ENCODE data around the gene TMEM178A. TPM values are rescaled to one million over a fixed set of nuclear protein-coding genes. Genes with fewer than 3 reads are reported as not detected.

TMEM178A gene
- polyA plus RNA-seq, 1 donor from 2014 or later, result 31.8 TPM

DNA sequence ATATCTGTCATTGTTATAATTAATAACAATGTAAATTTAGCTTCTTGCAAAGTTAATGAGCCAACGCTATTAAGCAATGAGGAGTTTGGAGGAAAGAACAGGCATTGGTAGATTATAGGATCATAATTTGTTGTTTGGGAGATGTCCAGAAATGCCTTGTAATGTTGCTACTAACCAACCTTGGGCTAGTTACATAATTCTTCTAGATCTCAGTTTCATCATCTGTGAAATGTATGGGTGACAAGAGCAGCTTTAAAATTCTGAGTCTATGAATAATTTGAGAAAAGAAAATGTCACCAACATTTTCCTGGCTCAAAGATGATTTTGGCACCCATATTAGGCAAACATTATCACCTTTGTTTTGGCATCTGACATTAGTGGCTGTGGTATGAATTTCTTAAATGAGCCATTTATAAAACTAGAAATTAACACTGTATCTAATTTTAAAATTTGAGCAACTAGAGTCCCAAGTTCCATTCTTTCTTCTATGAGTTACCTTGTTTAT, 2.9 kb downstream of the TMEM178A start:
- H3K9me3 ChIP-seq (ENCODE audit: low read length), result no peaks in the 10 kb centered on the region
- H3K27me3 ChIP-seq (ENCODE audit: insufficient read depth, low read depth, low read length), result no peaks in the 10 kb centered on the region
- H3K4me3 ChIP-seq (ENCODE audit: low read length), result peak overlapping the region; percentile 72
- H3K27ac ChIP-seq (ENCODE audit: low read length), result no peak overlapping the region
- no peaks in the 10 kb centered on the region for H3K36me3 ChIP-seq (ENCODE audit: insufficient read depth, low read length)
- H3K9ac ChIP-seq (ENCODE audit: low read length), result no peak overlapping the region
- no peak overlapping the region for H2AFZ ChIP-seq (ENCODE audit: low read depth, low read length)
- H3K4me2 ChIP-seq (ENCODE audit: low read length), result no peak overlapping the region
- H3K9me2 ChIP-seq (ENCODE audit: insufficient read depth, low read length), result no peaks in the 10 kb centered on the region
- H4K20me1 ChIP-seq (ENCODE audit: insufficient read depth), result no peaks in the 10 kb centered on the region
- TF ChIP-seq POLR2AphosphoS5 (IDR thresholded peaks at IDR 0.05), result no peak
- no peak for TF ChIP-seq RAD21 (conservative IDR thresholded peaks at IDR 0.05)
- TF ChIP-seq EP300 (conservative IDR thresholded peaks at IDR 0.05; ENCODE audit: poor library complexity, severe bottlenecking), result no peak
- TF ChIP-seq, protein P1, sequence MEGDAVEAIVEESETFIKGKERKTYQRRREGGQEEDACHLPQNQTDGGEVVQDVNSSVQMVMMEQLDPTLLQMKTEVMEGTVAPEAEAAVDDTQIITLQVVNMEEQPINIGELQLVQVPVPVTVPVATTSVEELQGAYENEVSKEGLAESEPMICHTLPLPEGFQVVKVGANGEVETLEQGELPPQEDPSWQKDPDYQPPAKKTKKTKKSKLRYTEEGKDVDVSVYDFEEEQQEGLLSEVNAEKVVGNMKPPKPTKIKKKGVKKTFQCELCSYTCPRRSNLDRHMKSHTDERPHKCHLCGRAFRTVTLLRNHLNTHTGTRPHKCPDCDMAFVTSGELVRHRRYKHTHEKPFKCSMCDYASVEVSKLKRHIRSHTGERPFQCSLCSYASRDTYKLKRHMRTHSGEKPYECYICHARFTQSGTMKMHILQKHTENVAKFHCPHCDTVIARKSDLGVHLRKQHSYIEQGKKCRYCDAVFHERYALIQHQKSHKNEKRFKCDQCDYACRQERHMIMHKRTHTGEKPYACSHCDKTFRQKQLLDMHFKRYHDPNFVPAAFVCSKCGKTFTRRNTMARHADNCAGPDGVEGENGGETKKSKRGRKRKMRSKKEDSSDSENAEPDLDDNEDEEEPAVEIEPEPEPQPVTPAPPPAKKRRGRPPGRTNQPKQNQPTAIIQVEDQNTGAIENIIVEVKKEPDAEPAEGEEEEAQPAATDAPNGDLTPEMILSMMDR (IDR thresholded peaks at IDR 0.05; ENCODE audit: poor library complexity, severe bottlenecking), result no peak
- no peak for TF ChIP-seq TAF1 (IDR thresholded peaks at IDR 0.05; ENCODE audit: low read depth)
- TF ChIP-seq EZH2 (IDR thresholded peaks at IDR 0.05; ENCODE audit: borderline replicate concordance, insufficient read depth, low read length, poor library complexity, severe bottlenecking), result no peak
- no peaks in the 10 kb centered on the region for H3F3A ChIP-seq (ENCODE audit: insufficient read depth, low read length, poor library complexity, severe bottlenecking)
- peaks cover 31% of the 10 kb centered on the region for H3K79me2 ChIP-seq (replicated peaks; ENCODE audit: insufficient read depth, low read length)

DNA sequence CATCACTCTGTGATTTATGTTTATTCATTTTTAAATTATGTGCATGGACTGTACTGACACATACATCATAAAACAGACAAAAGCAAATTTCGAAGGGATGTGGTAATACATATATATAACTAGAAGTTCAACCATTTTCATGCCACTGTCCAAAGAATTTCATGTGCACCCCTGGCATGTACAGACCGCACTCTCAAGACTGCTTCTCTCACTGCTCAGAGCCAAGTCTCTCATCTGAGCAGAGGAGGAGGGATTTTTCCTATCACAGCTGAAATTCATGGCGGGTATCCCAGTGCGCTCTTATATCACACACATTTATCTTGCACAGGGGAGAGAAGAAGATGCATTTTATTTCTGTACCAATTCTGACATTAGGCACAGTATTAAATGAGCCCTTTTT, 5.9 kb downstream of the TMEM178A start:
- Histone ChIP-seq H4K20me1 (ENCODE audit: insufficient read depth) (no peaks in the 10 kb centered on the region), H3K9me3 (ENCODE audit: low read length) (no peaks in the 10 kb centered on the region), H3K4me3 (ENCODE audit: low read length) (no peak overlapping the region), H3K9me2 (ENCODE audit: insufficient read depth, low read length) (no peaks in the 10 kb centered on the region), H3K27me3 (ENCODE audit: insufficient read depth, low read depth, low read length) (no peaks in the 10 kb centered on the region), H3K36me3 (ENCODE audit: insufficient read depth, low read length) (no peaks in the 10 kb centered on the region), H3K79me2 (replicated peaks; ENCODE audit: insufficient read depth, low read length) (peaks cover 35% of the 10 kb centered on the region), H2AFZ (ENCODE audit: low read depth, low read length) (no peak overlapping the region), H3F3A (ENCODE audit: insufficient read depth, low read length, poor library complexity, severe bottlenecking) (no peaks in the 10 kb centered on the region), H3K4me2 (ENCODE audit: low read length) (no peak overlapping the region), H3K27ac (ENCODE audit: low read length) (no peak overlapping the region), H3K9ac (ENCODE audit: low read length) (no peak overlapping the region)
- TF ChIP-seq POLR2AphosphoS5 (IDR thresholded peaks at IDR 0.05) (no peak), MXI1 (conservative IDR thresholded peaks at IDR 0.05; ENCODE audit: poor library complexity, severe bottlenecking) (no peak), EP300 (conservative IDR thresholded peaks at IDR 0.05; ENCODE audit: poor library complexity, severe bottlenecking) (no peak), RAD21 (conservative IDR thresholded peaks at IDR 0.05) (no peak), EZH2 (IDR thresholded peaks at IDR 0.05; ENCODE audit: borderline replicate concordance, insufficient read depth, low read length, poor library complexity, severe bottlenecking) (no peak), SMC3 (conservative IDR thresholded peaks at IDR 0.05; ENCODE audit: poor library complexity) (no peak), TAF1 (IDR thresholded peaks at IDR 0.05; ENCODE audit: low read depth) (no peak)
- TF ChIP-seq, protein P2, sequence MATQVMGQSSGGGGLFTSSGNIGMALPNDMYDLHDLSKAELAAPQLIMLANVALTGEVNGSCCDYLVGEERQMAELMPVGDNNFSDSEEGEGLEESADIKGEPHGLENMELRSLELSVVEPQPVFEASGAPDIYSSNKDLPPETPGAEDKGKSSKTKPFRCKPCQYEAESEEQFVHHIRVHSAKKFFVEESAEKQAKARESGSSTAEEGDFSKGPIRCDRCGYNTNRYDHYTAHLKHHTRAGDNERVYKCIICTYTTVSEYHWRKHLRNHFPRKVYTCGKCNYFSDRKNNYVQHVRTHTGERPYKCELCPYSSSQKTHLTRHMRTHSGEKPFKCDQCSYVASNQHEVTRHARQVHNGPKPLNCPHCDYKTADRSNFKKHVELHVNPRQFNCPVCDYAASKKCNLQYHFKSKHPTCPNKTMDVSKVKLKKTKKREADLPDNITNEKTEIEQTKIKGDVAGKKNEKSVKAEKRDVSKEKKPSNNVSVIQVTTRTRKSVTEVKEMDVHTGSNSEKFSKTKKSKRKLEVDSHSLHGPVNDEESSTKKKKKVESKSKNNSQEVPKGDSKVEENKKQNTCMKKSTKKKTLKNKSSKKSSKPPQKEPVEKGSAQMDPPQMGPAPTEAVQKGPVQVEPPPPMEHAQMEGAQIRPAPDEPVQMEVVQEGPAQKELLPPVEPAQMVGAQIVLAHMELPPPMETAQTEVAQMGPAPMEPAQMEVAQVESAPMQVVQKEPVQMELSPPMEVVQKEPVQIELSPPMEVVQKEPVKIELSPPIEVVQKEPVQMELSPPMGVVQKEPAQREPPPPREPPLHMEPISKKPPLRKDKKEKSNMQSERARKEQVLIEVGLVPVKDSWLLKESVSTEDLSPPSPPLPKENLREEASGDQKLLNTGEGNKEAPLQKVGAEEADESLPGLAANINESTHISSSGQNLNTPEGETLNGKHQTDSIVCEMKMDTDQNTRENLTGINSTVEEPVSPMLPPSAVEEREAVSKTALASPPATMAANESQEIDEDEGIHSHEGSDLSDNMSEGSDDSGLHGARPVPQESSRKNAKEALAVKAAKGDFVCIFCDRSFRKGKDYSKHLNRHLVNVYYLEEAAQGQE (IDR thresholded peaks at IDR 0.05; ENCODE audit: borderline replicate concordance), result no peak
- TF ChIP-seq, protein P1 (IDR thresholded peaks at IDR 0.05; ENCODE audit: poor library complexity, severe bottlenecking), result no peak
